B cell (primary cell): ENCODE results near the gene PDXP. TPM values are rescaled to one million over a fixed set of nuclear protein-coding genes. Genes with fewer than 3 reads are reported as not detected.

Experiments
- ATAC-seq: fragments of 200-7000 bp; cut with Tn5 transposase; one replicate; pipeline ENCODE4 v1.10.0; 2021; ENCODE audit warnings: low read depth, mild to moderate bottlenecking, moderate number of reproducible peaks, moderate library complexity
- CTCF ChIA-PET: fragments of 350-600 bp; sonication (Branson Sonifier 250); formaldehyde crosslinking; loops from one replicate; lab custom pipeline; 2021; ENCODE audit warnings: antibody characterized with exemption, inconsistent platforms; lab: Charles Lee
- POLR2A ChIA-PET: fragments of 350-600 bp; sonication (Branson Sonifier 250); formaldehyde crosslinking; loops from one replicate; lab custom pipeline; 2021; ENCODE audit warnings: antibody characterized with exemption; lab: Charles Lee
- DNase-seq: peaks from one replicate; pipeline ENCODE4 v3.0.0; 2013
- H2AFZ ChIP-seq: 2 replicates; pipeline ENCODE4 v1.6.1; 2012; ENCODE audit warnings: mild to moderate bottlenecking, low read depth, low read length; ENCODE audit not compliant: insufficient read depth, poor library complexity, severe bottlenecking
- H3K27ac ChIP-seq, 2 donors: 1 replicate in 1 of 2; 2 replicates in 1 of 2; pipeline ENCODE4 v1.5.1; 2012 to 2013; ENCODE audit warnings: low read length in 2 of 2, mild to moderate bottlenecking in 2 of 2, moderate library complexity in 1 of 2
- H3K27me3 ChIP-seq, 4 experiments: fragments of 200-600 bp in 1 of 4; sonication (generic) in 1 of 4; replicated peaks in 1 of 4; 1 replicate in 2 of 4; 2 replicates in 2 of 4; pipeline versions ENCODE4 v1.6.1 to v1.7.0; 2013 to 2016; ENCODE audit warnings: low read length in 3 of 4, mild to moderate bottlenecking in 2 of 4, mixed read lengths in 1 of 4, moderate library complexity in 1 of 4; ENCODE audit not compliant: insufficient read depth in 4 of 4, control insufficient read depth in 3 of 4; ENCODE audit errors: control extremely low read depth in 1 of 4
- H3K36me3 ChIP-seq, 2 experiments: replicated peaks in 1 of 2; 1 replicate in 1 of 2; 2 replicates in 1 of 2; pipeline versions ENCODE4 v1.6.1 to v1.7.1; 2013; ENCODE audit warnings: low read length in 1 of 2; ENCODE audit not compliant: insufficient read depth in 2 of 2, control insufficient read depth in 1 of 2; ENCODE audit errors: control extremely low read depth in 1 of 2, extremely low read depth in 1 of 2
- H3K4me1 ChIP-seq, 2 donors: fragments of 200-600 bp in 1 of 2; sonication (generic) in 1 of 2; 1 replicate in 1 of 2; 2 replicates in 1 of 2; pipeline versions ENCODE4 v1.5.1 to v1.6.1; 2013 to 2017; ENCODE audit warnings: low read length in 2 of 2; ENCODE audit not compliant: control insufficient read depth in 2 of 2, insufficient read depth in 2 of 2
- H3K4me2 ChIP-seq: replicated peaks from 2 replicates; pipeline ENCODE3; 2012; ENCODE audit warnings: mild to moderate bottlenecking, low read depth, low read length; ENCODE audit not compliant: poor library complexity, severe bottlenecking
- H3K4me3 ChIP-seq, 5 experiments: fragments of 200-600 bp in 1 of 5; sonication (generic) in 1 of 5; 1 replicate in 3 of 5; 2 replicates in 2 of 5; pipeline versions ENCODE4 v1.5.1 to v1.7.0; 2011 to 2016; ENCODE audit warnings: low read length in 4 of 5, mild to moderate bottlenecking in 4 of 5, low read depth in 2 of 5, control low read depth in 1 of 5, moderate library complexity in 1 of 5; ENCODE audit not compliant: insufficient read depth in 1 of 5; ENCODE audit errors: control extremely low read depth in 1 of 5, extremely low read depth in 1 of 5
- H3K79me2 ChIP-seq: fragments of 200-600 bp; sonication (generic); one replicate; pipeline ENCODE4 v1.6.0; 2016; ENCODE audit warnings: low read length; ENCODE audit not compliant: control insufficient read depth, insufficient read depth
- H3K9ac ChIP-seq: fragments of 200-600 bp; sonication (generic); 2 replicates; pipeline ENCODE4 v1.6.1; 2017; ENCODE audit warnings: mild to moderate bottlenecking, low read length, moderate library complexity
- H3K9me3 ChIP-seq, 3 donors: one replicate each; pipeline versions ENCODE4 v1.6.1 to v1.7.1; 2013; ENCODE audit warnings: low read length in 2 of 3; ENCODE audit not compliant: control insufficient read depth in 2 of 3, insufficient read depth in 1 of 3; ENCODE audit errors: control extremely low read depth in 1 of 3
- H4K20me1 ChIP-seq: 2 replicates; pipeline ENCODE4 v1.6.0; 2012; ENCODE audit warnings: mild to moderate bottlenecking, low read length; ENCODE audit not compliant: insufficient read depth, control insufficient read depth, poor library complexity, severe bottlenecking
- H3K27ac Mint-ChIP-seq: one replicate; pipeline ENCODE4 v1.8.0; 2021; ENCODE audit warnings: mixed read lengths
- H3K27me3 Mint-ChIP-seq: one replicate; pipeline ENCODE4 v1.8.0; 2021; ENCODE audit warnings: mixed read lengths
- H3K4me1 Mint-ChIP-seq: one replicate; pipeline ENCODE4 v1.8.0; 2021; ENCODE audit warnings: mixed read lengths
- H3K4me3 Mint-ChIP-seq: one replicate; pipeline ENCODE4 v1.8.0; 2021; ENCODE audit warnings: mixed read lengths
- H3K9me3 Mint-ChIP-seq: one replicate; pipeline ENCODE4 v1.8.0; 2022; ENCODE audit warnings: mixed read lengths; ENCODE audit not compliant: insufficient read depth
- CTCF ChIP-seq: fragments of 200-600 bp; IDR thresholded peaks from one replicate; pipeline ENCODE4 v1.8.0; 2022; ENCODE audit warnings: antibody characterized with exemption, mild to moderate bottlenecking
- EZH2 ChIP-seq: IDR thresholded peaks from 2 replicates; pipeline ENCODE4 v1.6.1; 2012; ENCODE audit warnings: borderline replicate concordance, low read depth, mild to moderate bottlenecking, moderate library complexity, low read length; ENCODE audit not compliant: insufficient read depth, poor library complexity, severe bottlenecking
- WGBS: methylation state at CpG from one replicate; pipeline ENCODE4 v1.1.5; 2013; ENCODE audit warnings: missing lambda C conversion rate; ENCODE audit not compliant: insufficient coverage; 5-methylcytosine and 5-hydroxymethylcytosine counted together
- intact Hi-C: fragments of 100-400 bp; cut with micrococcal nuclease; formaldehyde crosslinking; loops from one replicate; pipeline ENCODE4 v1.10.0; 2022
- polyA plus RNA-seq: library from polyadenylated mRNA; depleted of rRNA; stranded (reverse); fragments of >200 nt; gene quantifications from 2 replicates; pipeline ENCODE4 v1.2.3, GENCODE V29; 2012
- total RNA-seq, 2 donors: library from RNA; stranded (reverse); fragments of 120-200 nt in 1 of 2; gene quantifications; 1 replicate in 1 of 2; 2 replicates in 1 of 2; pipeline versions ENCODE4 v1.2.3 to v1.2.4, GENCODE V29; 2013 to 2022

PDXP gene
- total and polyA plus RNA-seq, 2 donors (not counting 1 experiment from before 2014, with no cell fraction given) = 16.6 to 17.5 TPM

- CTCF ChIA-PET = interaction anchor here (0.7 kb wide), 1 partner anchor 430 kb away, joined by 3 read pairs; no protein-coding TSS in a partner anchor
- H3K27ac Mint-ChIP-seq = no peak overlapping the region
- intact Hi-C loops = no loop called here
Observed at GRCh38 chr22:37704645-37705044, 46.1 kb downstream of the PDXP start.

DNA sequence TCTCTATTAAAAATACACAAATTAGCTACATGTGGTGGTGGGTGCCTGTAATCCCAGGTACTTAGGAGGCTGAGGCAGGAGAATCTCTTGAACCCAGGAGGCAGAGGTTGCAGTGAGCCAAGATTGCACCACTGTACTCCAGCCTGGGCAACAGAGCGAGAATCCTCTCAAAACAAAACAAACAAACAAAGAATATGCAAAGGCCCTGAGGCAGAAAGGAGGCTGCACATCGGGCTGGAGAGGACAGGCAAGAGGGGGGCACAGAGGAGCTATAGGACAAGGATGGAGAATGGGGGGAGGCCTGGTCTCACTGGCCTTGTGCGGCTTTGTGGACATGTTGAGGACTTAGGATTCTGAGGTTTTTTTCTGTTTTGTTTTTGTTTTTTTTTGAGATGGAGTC, 46.7 kb downstream of the PDXP start:
- H3K4me3 ChIP-seq = no peak overlapping the region
- no peaks in the 10 kb centered on the region for H4K20me1 ChIP-seq
- ChIA-PET CTCF (no interaction called here), POLR2A (interaction anchor here (0.7 kb wide), 2 partner anchors 9 to 10 kb away, joined by 3 to 5 read pairs; no protein-coding TSS in a partner anchor)
- WGBS = 80% methylated on average over 2 of the region's 3 CpGs
- no peak overlapping the region for H3K4me2 ChIP-seq
- no peak overlapping the region for H3K27ac ChIP-seq
- H3K27me3 Mint-ChIP-seq = no peaks in the 10 kb centered on the region
- H3K9me3 ChIP-seq = no peaks in the 10 kb centered on the region
- no peaks in the 10 kb centered on the region for H3K79me2 ChIP-seq
- DNase-seq (no peak), ATAC-seq (no peak)
- no peaks in the 10 kb centered on the region for H3K27me3 ChIP-seq
- H3K4me1 ChIP-seq = no peaks in the 10 kb centered on the region
- no peak overlapping the region for H3K9ac ChIP-seq
- TF ChIP-seq EZH2 (no peak), CTCF (no peak)
- H3K9me3 Mint-ChIP-seq = no peaks in the 10 kb centered on the region
- no peaks in the 10 kb centered on the region for H3K4me1 Mint-ChIP-seq
- peaks cover 0 to 2% of the 10 kb centered on the region in 2 experiments for H3K36me3 ChIP-seq
- intact Hi-C loops = no loop called here
- H3K27ac Mint-ChIP-seq = no peak overlapping the region
- no peak overlapping the region for H3K4me3 Mint-ChIP-seq
- H2AFZ ChIP-seq = no peak overlapping the region

More at GRCh38 chr22:37704645-37705044, 46.1 kb downstream of the PDXP start:
- ATAC-seq (no peak), DNase-seq (no peak)
- Histone ChIP-seq H3K79me2 (no peaks in the 10 kb centered on the region), H3K36me3 (peaks cover 0 to 2% of the 10 kb centered on the region in 2 experiments), H3K9ac (no peak overlapping the region), H2AFZ (no peak overlapping the region), H3K4me2 (no peak overlapping the region), H3K9me3 (no peaks in the 10 kb centered on the region), H3K27ac (no peak overlapping the region), H4K20me1 (no peaks in the 10 kb centered on the region), H3K4me3 (no peak overlapping the region), H3K4me1 (no peaks in the 10 kb centered on the region), H3K27me3 (no peaks in the 10 kb centered on the region)
- Mint-ChIP-seq H3K27me3 (no peaks in the 10 kb centered on the region), H3K4me3 (no peak overlapping the region), H3K4me1 (no peaks in the 10 kb centered on the region), H3K9me3 (no peaks in the 10 kb centered on the region)
- no peak for TF ChIP-seq EZH2
- TF ChIP-seq CTCF = no peak
- 68% methylated on average over 3 of the region's 3 CpGs for WGBS
- POLR2A ChIA-PET = interaction anchor here (0.7 kb wide), 2 partner anchors 10 kb away, joined by 3 to 5 read pairs; no protein-coding TSS in a partner anchor
